Embryonic facial prominence (tissue), 1 donor: Measurements from ENCODE around the gene TMEFF2.

Experiments used
- DNase-seq: peaks from one replicate; pipeline ENCODE4 v3.0.0-alpha.2; 2016; ENCODE audit errors: extremely low spot score

Gene TMEFF2

DNA sequence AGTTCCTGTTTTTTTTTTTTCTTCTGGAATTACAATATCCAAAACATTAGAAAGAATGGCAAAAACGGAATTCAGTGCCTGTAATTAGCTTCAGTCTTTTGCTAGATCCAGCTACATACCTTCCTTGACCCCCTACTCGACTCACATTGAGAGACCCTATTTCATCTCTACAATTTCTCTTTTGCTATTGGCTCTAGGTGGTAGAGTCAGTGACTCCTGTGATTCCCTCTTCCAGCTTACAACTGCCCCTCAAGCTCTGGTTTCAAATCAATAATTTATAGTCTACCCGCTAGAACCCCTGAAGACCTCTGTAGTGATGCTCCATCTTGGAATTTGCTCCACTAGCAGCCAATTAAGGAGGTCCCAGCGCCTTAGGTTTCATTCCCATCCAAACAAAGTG is 125.8 kb downstream of the TMEFF2 start:
- no peak for DNase-seq

DNA sequence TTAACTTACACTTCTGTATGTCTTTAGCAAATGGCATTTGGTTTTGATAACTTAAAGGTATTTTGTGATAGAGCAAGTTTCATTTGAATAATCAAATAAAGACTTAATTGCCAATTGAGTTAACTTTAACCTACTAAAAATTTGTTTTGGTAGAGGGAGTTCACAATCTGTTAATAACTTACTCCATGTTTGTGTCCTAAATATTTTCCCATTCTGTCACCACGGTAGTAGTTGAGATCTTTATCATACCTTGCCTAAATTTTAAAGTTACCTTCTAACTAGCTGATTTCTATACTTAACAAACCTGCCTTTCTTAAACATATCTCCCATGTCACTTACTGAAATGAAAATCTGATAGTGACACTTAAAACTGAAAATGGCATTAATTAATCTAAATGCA is 127.1 kb downstream of the TMEFF2 start:
- no peak for DNase-seq

- no peak for DNase-seq
Observed at GRCh38 chr2:192064459-192064858, 130.3 kb downstream of the TMEFF2 start.

GRCh38 chr2:192060161-192060560 is 134.6 kb downstream of the TMEFF2 start:
- DNase-seq, result no peak

DNA sequence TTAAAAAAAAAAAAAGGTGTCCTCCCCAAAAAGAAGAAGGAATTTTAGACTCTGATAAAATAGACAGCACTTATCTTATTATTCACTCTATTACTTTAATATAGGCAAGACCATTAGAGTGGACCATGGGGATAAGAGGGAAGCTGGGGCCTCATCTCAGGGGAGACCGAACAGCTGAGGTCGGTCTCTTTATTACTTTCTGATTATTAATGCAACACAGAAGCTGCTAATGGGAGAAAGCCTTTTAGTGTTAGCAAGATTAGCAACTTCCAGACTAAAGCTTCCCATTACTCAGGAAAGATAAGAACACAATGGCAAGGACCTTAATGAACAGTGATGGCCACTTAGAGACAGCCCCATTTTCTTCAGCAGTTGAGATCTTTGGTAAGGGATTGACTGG is 135.5 kb downstream of the TMEFF2 start:
- no peak for DNase-seq

- DNase-seq, result no peak
Observed at GRCh38 chr2:192053921-192054320, 140.8 kb downstream of the TMEFF2 start.

GRCh38 chr2:192051533-192051932 is 143.2 kb downstream of the TMEFF2 start:
- no peak for DNase-seq

- DNase-seq, result no peak
Observed at GRCh38 chr2:192049362-192049761, 145.4 kb downstream of the TMEFF2 start.

DNA sequence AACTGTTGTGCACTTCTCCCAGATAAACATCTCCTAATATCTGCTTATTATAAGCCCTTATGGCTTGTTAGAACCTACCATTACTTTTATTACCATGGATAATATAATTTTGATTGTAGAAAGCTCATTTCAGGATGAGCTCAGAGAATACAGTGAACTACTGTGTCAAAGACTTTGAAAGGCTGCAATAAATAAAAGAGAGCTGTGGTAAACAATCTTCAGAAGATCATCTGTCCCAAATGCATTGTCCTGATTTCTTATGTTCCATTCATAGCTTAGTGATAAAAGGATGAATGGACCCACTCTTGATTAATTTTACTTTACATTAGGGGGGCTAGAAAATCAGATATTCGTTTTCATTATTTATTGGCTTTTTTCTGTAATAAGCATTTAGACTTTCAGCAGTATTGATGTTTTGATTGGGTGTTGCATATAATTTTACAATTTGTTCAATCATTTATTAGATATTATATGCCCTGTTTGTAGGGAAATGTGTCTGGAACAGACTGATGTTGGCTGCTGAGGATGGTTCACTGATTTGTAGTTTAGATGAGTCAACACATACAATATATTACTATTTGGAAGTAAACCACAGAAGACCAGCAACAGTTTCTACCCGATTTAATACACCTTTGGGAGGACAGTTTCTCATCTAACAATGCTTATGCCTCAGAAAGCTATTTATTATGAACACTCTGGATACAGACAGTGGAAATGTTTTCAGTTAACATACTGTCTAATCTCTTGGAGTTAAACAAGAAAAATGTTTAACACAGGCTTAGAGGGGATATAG is 147.2 kb downstream of the TMEFF2 start:
- DNase-seq, result no peak

DNA sequence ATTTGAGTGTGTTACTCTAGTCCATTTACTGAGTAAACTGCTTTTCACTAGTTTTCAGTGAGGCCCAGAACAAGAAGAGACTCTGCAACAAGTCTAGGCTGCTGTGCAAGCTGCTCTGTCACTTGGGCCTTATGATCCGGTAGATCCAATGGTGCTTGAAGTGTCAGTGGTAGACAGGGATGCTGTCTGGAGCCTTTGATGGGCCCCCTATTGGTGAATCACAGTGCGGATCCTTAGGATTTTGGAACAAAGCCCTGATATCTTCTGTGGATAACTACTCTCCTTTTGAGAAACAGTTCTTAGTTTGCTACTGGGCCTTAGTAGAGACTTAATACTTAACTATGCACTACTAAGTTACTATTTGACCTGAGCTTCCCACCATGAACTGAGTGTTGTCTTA is 150.2 kb downstream of the TMEFF2 start:
- no peak for DNase-seq

DNA sequence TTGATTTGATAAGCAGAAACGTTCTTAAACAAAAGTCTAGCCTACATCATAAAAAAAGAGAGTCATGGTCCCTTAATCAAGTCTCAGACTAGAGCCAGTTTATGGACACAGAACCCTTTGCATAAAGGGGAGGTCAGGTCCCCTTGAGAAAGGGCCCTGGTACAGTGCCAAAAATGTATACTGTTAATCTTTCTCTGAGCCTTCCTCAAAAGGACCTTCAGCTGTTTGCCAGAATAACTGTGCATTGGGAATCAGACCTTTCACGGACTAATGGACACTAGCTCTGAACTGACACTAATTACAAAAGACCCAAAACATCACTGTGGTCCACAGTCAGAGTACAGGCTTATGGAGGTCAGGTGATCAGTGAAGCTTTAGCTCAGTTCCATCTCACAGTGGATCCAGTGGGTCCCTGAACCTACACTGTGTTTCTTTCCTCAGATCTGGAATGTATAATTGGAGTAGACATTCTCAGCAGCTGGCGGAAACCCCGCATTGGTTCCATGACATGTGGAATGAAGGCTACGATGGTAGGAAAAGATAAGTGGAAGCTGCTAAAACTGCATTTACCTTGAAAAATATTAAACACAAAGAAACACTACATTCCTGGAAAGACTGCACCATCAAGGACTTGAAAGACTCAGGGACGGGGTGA is 151.4 kb downstream of the TMEFF2 start:
- DNase-seq, result no peak

DNA sequence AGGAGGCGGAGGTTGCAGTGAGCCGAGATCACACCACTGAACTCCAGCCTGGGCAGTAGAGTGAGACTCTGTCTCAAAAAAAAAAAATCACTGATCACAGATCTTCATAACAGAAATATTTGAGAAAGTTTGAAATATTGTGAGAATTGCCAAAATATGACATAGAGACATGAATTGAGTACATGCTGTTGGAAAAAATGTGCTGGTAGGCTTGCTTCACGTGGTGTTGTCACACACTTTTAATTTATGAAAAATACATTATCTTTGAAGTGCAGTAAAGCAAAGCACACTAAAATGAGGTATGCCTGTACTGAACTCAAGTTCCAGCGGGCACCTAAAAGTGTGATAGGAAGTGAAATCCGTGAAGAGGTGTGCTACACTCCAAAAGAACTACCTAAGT is 152.6 kb downstream of the TMEFF2 start:
- DNase-seq, result no peak

DNA sequence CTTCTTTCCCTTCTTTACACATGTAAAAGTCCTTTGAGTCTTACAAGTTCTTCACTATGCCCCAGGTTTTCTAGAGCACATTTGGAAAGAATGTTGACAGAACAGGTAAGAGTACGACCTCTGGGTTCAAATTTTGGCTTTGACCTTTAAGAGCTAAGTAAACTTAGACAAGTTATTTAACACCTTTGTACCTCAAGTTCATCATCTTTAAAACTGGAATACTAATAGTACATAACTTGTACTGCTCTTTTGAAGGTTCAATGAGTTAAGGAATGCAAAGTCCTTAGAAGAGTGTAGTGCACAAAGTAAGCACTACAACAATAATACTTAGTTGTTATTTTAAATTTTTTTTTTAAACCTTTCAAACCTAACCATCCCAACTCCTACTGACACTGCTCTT is 156.6 kb downstream of the TMEFF2 start:
- DNase-seq, result no peak

GRCh38 chr2:192035731-192036442 is 158.8 kb downstream of the TMEFF2 start:
- DNase-seq, result no peak

- no peak for DNase-seq
Observed at GRCh38 chr2:192030856-192031255, 163.9 kb downstream of the TMEFF2 start.

DNA sequence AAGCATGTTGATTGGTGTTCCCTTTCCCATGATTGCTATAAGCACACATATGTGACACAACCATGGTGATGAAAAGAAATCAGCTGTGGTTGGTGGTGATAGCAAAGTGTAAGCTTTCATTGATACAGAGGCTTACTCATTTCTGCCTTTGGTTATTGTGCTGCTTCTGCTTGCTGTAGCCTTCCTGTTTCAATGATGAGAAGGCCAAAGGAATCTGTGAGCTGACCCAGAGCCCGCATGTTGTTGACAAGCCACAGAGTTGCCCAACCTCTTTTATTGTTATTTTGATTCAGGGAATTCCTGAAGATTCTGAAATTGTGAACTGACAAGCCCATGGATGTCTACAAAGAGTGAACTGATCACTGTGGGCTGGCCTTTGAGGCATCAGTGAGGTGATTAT is 164.4 kb downstream of the TMEFF2 start:
- no peak for DNase-seq

GRCh38 chr2:192029089-192029488 is 165.6 kb downstream of the TMEFF2 start:
- DNase-seq, result no peak

- DNase-seq, result no peak
Observed at GRCh38 chr2:192026825-192027120, 168.0 kb downstream of the TMEFF2 start.

- no peak for DNase-seq
Observed at GRCh38 chr2:192026059-192026824, 168.5 kb downstream of the TMEFF2 start.

DNA sequence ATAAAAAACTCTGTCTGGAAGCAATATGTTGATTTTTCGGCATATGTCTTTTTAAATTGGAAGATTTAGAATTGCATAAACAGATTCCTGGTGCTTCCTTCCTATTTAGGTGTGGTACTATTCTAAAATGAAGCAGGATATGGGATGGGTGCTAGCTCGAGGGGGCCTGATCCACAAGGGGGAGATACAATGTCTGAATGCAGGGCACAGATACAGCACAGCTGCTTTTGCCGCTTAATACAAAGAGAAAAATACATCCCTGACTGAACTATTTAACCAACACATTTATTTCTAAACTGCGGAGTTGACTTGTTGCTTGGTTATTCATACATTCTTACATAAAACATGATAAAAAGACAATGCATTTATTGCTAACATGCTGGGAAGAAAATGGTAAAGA is 169.1 kb downstream of the TMEFF2 start:
- no peak for DNase-seq

GRCh38 chr2:192023006-192023405 is 171.7 kb downstream of the TMEFF2 start:
- no peak for DNase-seq

DNA sequence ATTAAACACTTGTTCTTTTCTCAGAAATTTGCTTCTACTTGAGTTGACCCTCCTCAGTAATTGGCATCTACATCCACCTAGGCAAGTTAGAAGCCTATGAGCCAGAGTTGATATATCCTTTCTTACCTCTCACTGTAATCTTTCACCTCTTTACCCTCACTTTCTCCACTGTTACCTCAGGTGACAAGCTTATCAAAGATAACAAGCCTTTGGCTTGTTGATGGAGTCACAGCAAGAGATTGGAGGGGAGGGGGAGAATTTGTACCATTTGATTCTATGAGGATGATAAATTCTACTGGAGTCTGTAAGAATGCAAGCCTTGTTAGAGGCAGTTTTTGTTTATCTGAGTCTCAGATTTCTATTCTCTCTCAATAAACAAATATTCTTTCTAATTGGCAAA is 176.9 kb downstream of the TMEFF2 start:
- DNase-seq, result no peak
